Upper lobe of left lung (tissue), 4 donors: ENCODE measurements around the gene SRSF8.

Experiments used
- CTCF ChIP-seq, 6 experiments: fragments of 450-650 bp in 4 of 6; fragments of 200-600 bp in 2 of 6; sonication (generic) in 2 of 6; IDR thresholded peaks; one replicate each; pipeline ENCODE4 v1.5.1; 2016 to 2019; ENCODE audit warnings: antibody characterized with exemption in 6 of 6
- EP300 ChIP-seq, 4 donors: sonication (generic); formaldehyde crosslinking; IDR thresholded peaks; one replicate each; pipeline ENCODE4 v1.5.1; 2017; ENCODE audit warnings: antibody characterized with exemption in 4 of 4, control low read depth in 2 of 4
- POLR2AphosphoS5 ChIP-seq, 2 donors: sonication (generic); formaldehyde crosslinking; IDR thresholded peaks; one replicate each; pipeline ENCODE4 v1.5.1; 2017; ENCODE audit warnings: antibody characterized with exemption in 2 of 2

- no peak for TF ChIP-seq EP300 (IDR thresholded peaks at IDR 0.05)
- no peak for TF ChIP-seq CTCF (IDR thresholded peaks at IDR 0.05)
- no peak for TF ChIP-seq POLR2AphosphoS5 (IDR thresholded peaks at IDR 0.05)
Measured at GRCh38 chr11:95084509-95084908, 17.8 kb downstream of the SRSF8 start.
